Neural progenitor cell (in vitro differentiated cells): Measurements from ENCODE around the gene ACVR1C. TPM values are rescaled to one million over a fixed set of nuclear protein-coding genes. Genes with fewer than 3 reads are reported as not detected.

Experiments
- DNase-seq: peaks from one replicate; pipeline ENCODE4 v3.0.0-alpha.2; 2016; ENCODE audit warnings: low spot score
- H2AFZ ChIP-seq: fragments of 200-600 bp; sonication (generic); replicated peaks from 2 replicates; pipeline ENCODE4 v1.6.1; 2016; ENCODE audit warnings: antibody characterized with exemption
- H3F3A ChIP-seq: fragments of 200-600 bp; sonication (generic); 2 replicates; pipeline ENCODE4 v1.6.1; 2016; ENCODE audit warnings: antibody characterized with exemption, low read depth
- H3K27ac ChIP-seq: fragments of 200-600 bp; sonication (generic); 2 replicates; pipeline ENCODE4 v1.5.1; 2016; ENCODE audit warnings: mild to moderate bottlenecking
- H3K27me3 ChIP-seq: fragments of 200-600 bp; sonication (generic); 2 replicates; pipeline ENCODE4 v1.6.1; 2016; ENCODE audit warnings: mild to moderate bottlenecking, moderate library complexity
- H3K36me3 ChIP-seq: fragments of 200-600 bp; sonication (generic); 2 replicates; pipeline ENCODE4 v1.5.1; 2016
- H3K4me1 ChIP-seq: fragments of 200-600 bp; sonication (generic); 2 replicates; pipeline ENCODE4 v1.6.1; 2016; ENCODE audit warnings: mixed run types
- H3K4me2 ChIP-seq: fragments of 200-600 bp; sonication (generic); 2 replicates; pipeline ENCODE4 v1.6.1; 2016
- H3K4me3 ChIP-seq: fragments of 200-600 bp; sonication (generic); 2 replicates; pipeline ENCODE4 v1.5.1; 2016
- H3K79me2 ChIP-seq: fragments of 200-600 bp; sonication (generic); 2 replicates; pipeline ENCODE4 v1.6.1; 2016; ENCODE audit warnings: low read depth
- H3K9ac ChIP-seq: fragments of 200-600 bp; sonication (generic); 2 replicates; pipeline ENCODE4 v1.6.1; 2016
- H3K9me3 ChIP-seq: fragments of 200-600 bp; sonication (generic); 2 replicates; pipeline ENCODE4 v1.5.1; 2016; ENCODE audit warnings: low read depth
- H4K20me1 ChIP-seq: fragments of 200-600 bp; sonication (generic); 2 replicates; pipeline ENCODE4 v1.6.1; 2016; ENCODE audit warnings: low read depth
- H3K27ac Mint-ChIP-seq: 3 replicates; pipeline ENCODE4 v1.8.0; 2021; ENCODE audit warnings: mixed read lengths
- H3K27me3 Mint-ChIP-seq: 2 replicates; pipeline ENCODE4 v1.8.0; 2022; ENCODE audit warnings: low read depth, mild to moderate bottlenecking, inconsistent platforms, moderate library complexity, mixed read lengths; ENCODE audit not compliant: insufficient read depth
- H3K36me3 Mint-ChIP-seq: 3 replicates; pipeline ENCODE4 v1.8.0; 2021; ENCODE audit warnings: mixed read lengths
- H3K4me1 Mint-ChIP-seq: 3 replicates; pipeline ENCODE4 v1.8.0; 2021; ENCODE audit warnings: mixed read lengths
- H3K4me3 Mint-ChIP-seq: 3 replicates; pipeline ENCODE4 v1.8.0; 2021; ENCODE audit warnings: mild to moderate bottlenecking, moderate library complexity, mixed read lengths
- H3K9me3 Mint-ChIP-seq: 3 replicates; pipeline ENCODE4 v1.8.0; 2020; ENCODE audit warnings: mixed read lengths
- EZH2 ChIP-seq: fragments of 200-600 bp; sonication (generic); IDR thresholded peaks from 2 replicates; pipeline ENCODE4 v1.6.1; 2017; ENCODE audit warnings: antibody characterized with exemption, mild to moderate bottlenecking, moderate library complexity
- EZH2phosphoT487 ChIP-seq: fragments of 200-600 bp; sonication (generic); IDR thresholded peaks from 2 replicates; pipeline ENCODE4 v1.6.1; 2017; ENCODE audit warnings: antibody characterized with exemption
- total RNA-seq: library from RNA; depleted of rRNA; stranded (reverse); fragments of >200 nt; gene quantifications from 2 replicates; pipeline ENCODE4 v1.2.3, GENCODE V29; 2015; ENCODE audit warnings: low replicate concordance
- TF ChIP-seq, protein P1 (sequence below): fragments of 200-600 bp; sonication (generic); IDR thresholded peaks from 2 replicates; pipeline ENCODE4 v1.5.1; 2017; ENCODE audit warnings: antibody characterized with exemption, mild to moderate bottlenecking

The ACVR1C gene
- total RNA-seq, 1 donor from 2014 or later = 3.0 TPM

DNA sequence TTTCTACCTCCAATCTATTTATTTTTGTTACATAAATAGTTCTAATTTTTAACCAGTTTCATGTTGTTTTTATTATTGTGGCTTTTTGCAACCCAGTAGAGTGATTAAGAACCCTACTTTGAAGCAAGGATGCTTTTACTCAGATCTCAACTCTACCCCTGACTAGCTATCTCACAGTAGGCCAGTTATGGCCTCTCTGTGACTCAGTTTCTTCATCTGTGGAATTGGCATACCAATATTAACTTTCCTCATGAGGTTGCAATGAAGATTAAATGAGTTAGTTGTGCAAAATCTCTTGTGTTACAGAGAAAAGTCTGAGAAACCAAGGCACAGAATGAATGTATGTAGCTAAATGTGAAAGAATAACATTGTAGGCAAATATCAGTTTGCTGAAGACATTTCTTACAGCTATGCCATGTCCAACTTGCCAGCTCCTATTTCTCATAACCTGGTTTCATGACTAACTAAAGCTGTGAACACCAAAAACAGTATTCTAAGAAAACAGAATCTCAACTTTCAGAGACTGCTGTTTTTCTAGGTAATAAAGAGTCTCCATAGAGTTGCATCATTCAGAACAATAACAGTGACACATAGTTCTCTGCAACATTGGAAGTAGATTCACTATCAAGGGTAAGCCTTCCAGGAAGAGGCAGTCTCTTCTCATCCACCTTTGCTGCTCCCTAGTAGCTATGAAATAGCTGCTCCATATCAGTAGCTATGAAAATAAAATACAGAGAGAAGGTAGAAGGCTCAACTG is 151.5 kb downstream of the ACVR1C start:
- Histone ChIP-seq H3K4me2 (no peak overlapping the region), H3K4me1 (no peaks in the 10 kb centered on the region), H3K36me3 (no peaks in the 10 kb centered on the region), H3K27me3 (no peaks in the 10 kb centered on the region), H3K4me3 (no peak overlapping the region), H3K9ac (no peak overlapping the region), H3K27ac (no peak overlapping the region), H3K79me2 (no peaks in the 10 kb centered on the region), H3F3A (no peaks in the 10 kb centered on the region), H4K20me1 (no peaks in the 10 kb centered on the region), H2AFZ (no peak overlapping the region), H3K9me3 (no peaks in the 10 kb centered on the region)
- Mint-ChIP-seq H3K27ac (no peak overlapping the region), H3K4me3 (no peak overlapping the region), H3K9me3 (no peaks in the 10 kb centered on the region), H3K4me1 (no peaks in the 10 kb centered on the region), H3K36me3 (no peaks in the 10 kb centered on the region), H3K27me3 (no peaks in the 10 kb centered on the region)
- DNase-seq = no peak
- TF ChIP-seq, protein P1, sequence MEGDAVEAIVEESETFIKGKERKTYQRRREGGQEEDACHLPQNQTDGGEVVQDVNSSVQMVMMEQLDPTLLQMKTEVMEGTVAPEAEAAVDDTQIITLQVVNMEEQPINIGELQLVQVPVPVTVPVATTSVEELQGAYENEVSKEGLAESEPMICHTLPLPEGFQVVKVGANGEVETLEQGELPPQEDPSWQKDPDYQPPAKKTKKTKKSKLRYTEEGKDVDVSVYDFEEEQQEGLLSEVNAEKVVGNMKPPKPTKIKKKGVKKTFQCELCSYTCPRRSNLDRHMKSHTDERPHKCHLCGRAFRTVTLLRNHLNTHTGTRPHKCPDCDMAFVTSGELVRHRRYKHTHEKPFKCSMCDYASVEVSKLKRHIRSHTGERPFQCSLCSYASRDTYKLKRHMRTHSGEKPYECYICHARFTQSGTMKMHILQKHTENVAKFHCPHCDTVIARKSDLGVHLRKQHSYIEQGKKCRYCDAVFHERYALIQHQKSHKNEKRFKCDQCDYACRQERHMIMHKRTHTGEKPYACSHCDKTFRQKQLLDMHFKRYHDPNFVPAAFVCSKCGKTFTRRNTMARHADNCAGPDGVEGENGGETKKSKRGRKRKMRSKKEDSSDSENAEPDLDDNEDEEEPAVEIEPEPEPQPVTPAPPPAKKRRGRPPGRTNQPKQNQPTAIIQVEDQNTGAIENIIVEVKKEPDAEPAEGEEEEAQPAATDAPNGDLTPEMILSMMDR = no peak
- TF ChIP-seq EZH2phosphoT487 = no peak
- no peak for TF ChIP-seq EZH2

Other genes with a start within 250 kb of the ACVR1C start
- gene CYTIP, start 184.8 kb downstream of the ACVR1C start, total RNA-seq = 0.19 and 0.54 TPM in 2 replicates
- 8.2 and 14.0 TPM in 2 replicates for gene ACVR1, start 247.5 kb upstream of the ACVR1C start, total RNA-seq